MM.1S (cell line): Measurements from ENCODE around the gene MARVELD3.

Source experiments
- EZH2 ChIP-seq: fragments of 300-600 bp; sonication (generic); optimal IDR thresholded peaks from 2 replicates; pipeline ENCODE3; 2017; ENCODE audit warnings: low read depth, mild to moderate bottlenecking, antibody characterized with exemption, low read length, mixed read lengths
- TF ChIP-seq, protein P1 (sequence below): fragments of 300-600 bp; sonication (generic); IDR thresholded peaks from 2 replicates; pipeline ENCODE4 v1.5.1; 2016; ENCODE audit warnings: antibody characterized with exemption, low read length, mixed read lengths

DNA sequence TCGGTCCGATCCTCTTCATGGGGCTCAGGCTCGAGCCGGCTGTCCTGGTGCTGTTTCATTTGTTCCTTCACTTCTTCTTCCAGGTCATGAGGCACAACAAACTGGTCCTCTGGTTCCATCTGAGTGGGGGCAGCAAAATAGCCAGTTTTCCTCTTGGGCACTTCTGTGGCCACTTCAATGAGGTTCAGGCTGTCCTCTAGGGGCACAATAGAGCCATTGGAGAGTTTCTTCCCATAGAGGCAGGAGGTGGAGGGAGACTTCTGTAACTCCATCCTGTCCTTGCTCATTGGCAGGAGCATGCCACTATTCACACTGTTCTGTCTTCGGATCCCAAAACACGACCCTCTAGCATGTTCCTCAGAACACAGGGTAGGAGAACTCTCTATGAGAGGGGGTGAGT lies 22.9 kb downstream of the MARVELD3 start:
- TF ChIP-seq, protein P1, sequence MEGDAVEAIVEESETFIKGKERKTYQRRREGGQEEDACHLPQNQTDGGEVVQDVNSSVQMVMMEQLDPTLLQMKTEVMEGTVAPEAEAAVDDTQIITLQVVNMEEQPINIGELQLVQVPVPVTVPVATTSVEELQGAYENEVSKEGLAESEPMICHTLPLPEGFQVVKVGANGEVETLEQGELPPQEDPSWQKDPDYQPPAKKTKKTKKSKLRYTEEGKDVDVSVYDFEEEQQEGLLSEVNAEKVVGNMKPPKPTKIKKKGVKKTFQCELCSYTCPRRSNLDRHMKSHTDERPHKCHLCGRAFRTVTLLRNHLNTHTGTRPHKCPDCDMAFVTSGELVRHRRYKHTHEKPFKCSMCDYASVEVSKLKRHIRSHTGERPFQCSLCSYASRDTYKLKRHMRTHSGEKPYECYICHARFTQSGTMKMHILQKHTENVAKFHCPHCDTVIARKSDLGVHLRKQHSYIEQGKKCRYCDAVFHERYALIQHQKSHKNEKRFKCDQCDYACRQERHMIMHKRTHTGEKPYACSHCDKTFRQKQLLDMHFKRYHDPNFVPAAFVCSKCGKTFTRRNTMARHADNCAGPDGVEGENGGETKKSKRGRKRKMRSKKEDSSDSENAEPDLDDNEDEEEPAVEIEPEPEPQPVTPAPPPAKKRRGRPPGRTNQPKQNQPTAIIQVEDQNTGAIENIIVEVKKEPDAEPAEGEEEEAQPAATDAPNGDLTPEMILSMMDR = peak; percentile 38
- TF ChIP-seq EZH2 = no peak
